ENCODE data around the gene CHRNB1.

CHRNB1 gene

GRCh38 chr17:7486181-7486580, 41.3 kb downstream of the CHRNB1 start:
- no peak for DNase-seq

GRCh38 chr17:7490144-7490543, 45.3 kb downstream of the CHRNB1 start:
- no peak for DNase-seq

- no peak for DNase-seq
Observed at GRCh38 chr17:7491583-7491982, 46.7 kb downstream of the CHRNB1 start.

- DNase-seq, result no peak
Observed at GRCh38 chr17:7493941-7494340, 49.1 kb downstream of the CHRNB1 start.

GRCh38 chr17:7495906-7496434, 51.1 kb downstream of the CHRNB1 start:
- DNase-seq, result no peak

GRCh38 chr17:7496470-7497183, 51.8 kb downstream of the CHRNB1 start:
- no peak for DNase-seq

- DNase-seq, result no peak
Observed at GRCh38 chr17:7497228-7497627, 52.4 kb downstream of the CHRNB1 start.

- no peak for DNase-seq
Observed at GRCh38 chr17:7497636-7498035, 52.8 kb downstream of the CHRNB1 start.

GRCh38 chr17:7499161-7499560, 54.3 kb downstream of the CHRNB1 start:
- DNase-seq, result no peak

GRCh38 chr17:7501729-7502128, 56.9 kb downstream of the CHRNB1 start:
- DNase-seq, result no peak

GRCh38 chr17:7502171-7502847, 57.4 kb downstream of the CHRNB1 start:
- DNase-seq, result no peak

GRCh38 chr17:7502987-7503386, 58.1 kb downstream of the CHRNB1 start:
- no peak for DNase-seq

GRCh38 chr17:7503521-7503920, 58.7 kb downstream of the CHRNB1 start:
- DNase-seq, result no peak

All from activated effector memory CD4-positive, alpha-beta T cell treated with Interleukin-2 at 50 U/mL for 16 hours (primary cell).